ENCODE measurements around the gene GASK1A.

DNA sequence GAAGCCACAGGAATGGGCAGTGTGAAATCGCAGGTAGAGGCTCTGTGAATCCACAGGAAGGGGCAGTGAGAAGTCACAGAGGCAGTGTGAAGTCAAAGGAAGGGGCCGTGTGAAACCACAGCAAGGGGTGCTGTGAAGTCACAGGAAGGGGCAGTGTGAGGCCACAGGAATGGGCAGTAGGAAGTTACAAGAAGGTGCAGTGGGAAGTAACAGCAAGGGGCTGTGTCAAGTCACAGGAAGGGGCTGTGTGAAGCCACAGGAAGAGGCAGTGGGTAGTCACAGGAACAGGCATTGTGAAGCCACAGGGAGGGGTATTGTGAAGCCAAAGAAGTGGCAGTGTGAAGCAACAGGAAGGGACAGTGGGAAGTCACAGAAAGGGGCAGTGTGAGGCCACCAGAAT lies 34.1 kb downstream of the GASK1A start:
- TF ChIP-seq CTCF (IDR thresholded peaks at IDR 0.05; ENCODE audit: control extremely low read depth in 1 of 3, insufficient read depth in 1 of 3, low read depth in 1 of 3, low read length in 3 of 3) (no peak), E2F6 (IDR thresholded peaks at IDR 0.05) (no peak), MAX (IDR thresholded peaks at IDR 0.05) (no peak), POLR2AphosphoS5 (IDR thresholded peaks at IDR 0.05; ENCODE audit: low read depth, low read length) (no peak), TAF1 (IDR thresholded peaks at IDR 0.05; ENCODE audit: low read depth, low read length) (no peak), EGR1 (IDR thresholded peaks at IDR 0.05; ENCODE audit: borderline replicate concordance, low read depth, low read length) (no peak), POLR2A (IDR thresholded peaks at IDR 0.05; ENCODE audit: control extremely low read depth in 1 of 2, low read depth in 2 of 2, low read length in 2 of 2) (no peak), RXRA (IDR thresholded peaks at IDR 0.05; ENCODE audit: insufficient read depth, low read depth, low read length) (no peak), TBP (IDR thresholded peaks at IDR 0.05; ENCODE audit: low read depth, low read length) (no peak), CEBPB (IDR thresholded peaks at IDR 0.05; ENCODE audit: low read depth, low read length) (no peak), TEAD4 (IDR thresholded peaks at IDR 0.05; ENCODE audit: low read depth, low read length) (no peak)
- TF ChIP-seq, protein P1, sequence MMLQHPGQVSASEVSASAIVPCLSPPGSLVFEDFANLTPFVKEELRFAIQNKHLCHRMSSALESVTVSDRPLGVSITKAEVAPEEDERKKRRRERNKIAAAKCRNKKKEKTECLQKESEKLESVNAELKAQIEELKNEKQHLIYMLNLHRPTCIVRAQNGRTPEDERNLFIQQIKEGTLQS (IDR thresholded peaks at IDR 0.05; ENCODE audit: insufficient read depth, low read depth, low read length) = no peak
